ENCODE measurements around the gene SLC9A1.

SLC9A1 gene

DNA sequence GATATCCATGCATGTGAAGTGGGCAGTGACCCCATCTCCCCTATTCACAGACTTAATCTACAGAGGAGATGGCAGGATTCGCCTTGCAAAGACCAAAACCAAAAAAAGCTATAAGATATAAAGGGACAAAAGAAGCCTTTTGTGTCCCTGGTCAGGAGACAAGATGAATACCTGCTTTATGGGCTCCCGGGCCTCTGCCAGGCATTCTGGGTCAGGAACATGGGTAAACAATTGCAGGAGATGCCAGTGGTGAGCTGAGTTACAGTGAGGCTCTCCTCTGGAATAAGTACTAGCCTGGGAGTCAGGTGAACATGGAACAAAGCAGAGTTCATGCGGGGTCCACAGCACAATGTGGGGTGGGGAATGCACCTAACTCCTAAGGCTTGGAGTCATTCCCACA is 4.7 kb downstream of the SLC9A1 start:
- DNase-seq = no peak

DNA sequence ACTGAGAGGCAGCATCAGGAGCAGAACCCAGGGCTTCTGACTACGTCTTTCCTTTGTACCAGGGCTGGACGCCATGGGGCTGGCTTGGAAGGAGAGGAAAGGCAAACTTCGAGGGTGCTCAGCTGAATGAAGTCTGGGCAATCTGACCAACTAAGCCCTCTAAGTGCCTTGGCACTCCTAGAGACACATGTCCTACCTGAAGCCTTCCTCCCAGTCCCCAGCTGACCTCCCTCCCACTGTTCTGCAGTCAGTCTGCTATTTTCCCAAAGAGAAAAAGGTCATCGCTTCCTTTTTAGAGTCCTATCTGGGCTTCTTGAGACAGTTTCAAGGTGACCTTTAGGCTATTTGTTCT is 5.2 kb downstream of the SLC9A1 start:
- DNase-seq = no peak

DNA sequence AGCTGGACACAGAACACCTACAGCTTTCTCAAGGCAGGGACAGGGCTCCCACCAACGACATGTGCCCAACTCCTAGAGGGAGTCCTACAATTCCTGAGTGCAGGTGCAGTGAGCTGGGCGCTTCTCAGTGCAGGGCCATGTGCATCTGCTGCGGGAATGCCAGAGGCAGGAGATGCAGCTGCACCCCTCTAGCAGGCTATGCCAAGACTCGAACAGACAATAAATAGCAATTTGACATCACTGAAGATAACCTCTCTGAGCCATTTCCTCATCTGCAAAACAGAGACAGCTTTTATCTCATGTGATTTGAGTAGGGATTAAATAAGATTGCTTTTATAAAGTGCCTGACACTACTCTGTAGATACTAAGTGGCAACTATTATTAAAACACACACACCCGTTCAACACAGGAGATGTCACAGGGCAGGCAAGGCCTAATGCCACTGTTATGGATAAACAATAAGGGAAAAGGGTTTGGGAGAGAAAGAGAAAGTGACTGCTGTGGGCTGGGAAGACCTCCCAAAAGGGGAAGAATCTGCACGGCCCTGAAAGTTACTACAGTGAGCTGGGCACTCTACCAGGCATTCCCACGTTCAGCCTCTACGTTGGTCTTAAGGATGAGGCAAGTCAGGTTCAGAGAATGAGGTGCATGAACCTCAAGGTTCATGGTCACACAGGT is 5.7 kb downstream of the SLC9A1 start:
- no peak for DNase-seq

DNA sequence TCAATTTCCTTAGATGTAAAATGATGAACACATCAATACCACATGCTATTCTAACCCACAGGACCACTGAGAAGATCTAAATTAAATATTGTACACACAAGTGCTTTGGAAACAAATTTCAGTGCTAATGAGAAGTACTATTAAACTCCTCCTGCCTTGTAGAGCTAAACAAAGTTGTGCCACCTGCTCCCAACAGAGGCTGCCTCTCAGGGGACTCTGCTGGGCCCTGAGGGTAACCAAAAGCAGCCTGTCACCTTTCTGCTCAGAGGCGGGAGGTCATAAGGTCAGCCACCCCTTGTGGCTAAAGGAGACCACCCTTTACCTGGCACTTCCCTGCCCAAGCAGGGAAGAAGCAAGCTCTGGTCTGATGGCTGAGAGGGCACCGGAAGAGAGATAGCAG is 6.3 kb downstream of the SLC9A1 start:
- DNase-seq = no peak

DNA sequence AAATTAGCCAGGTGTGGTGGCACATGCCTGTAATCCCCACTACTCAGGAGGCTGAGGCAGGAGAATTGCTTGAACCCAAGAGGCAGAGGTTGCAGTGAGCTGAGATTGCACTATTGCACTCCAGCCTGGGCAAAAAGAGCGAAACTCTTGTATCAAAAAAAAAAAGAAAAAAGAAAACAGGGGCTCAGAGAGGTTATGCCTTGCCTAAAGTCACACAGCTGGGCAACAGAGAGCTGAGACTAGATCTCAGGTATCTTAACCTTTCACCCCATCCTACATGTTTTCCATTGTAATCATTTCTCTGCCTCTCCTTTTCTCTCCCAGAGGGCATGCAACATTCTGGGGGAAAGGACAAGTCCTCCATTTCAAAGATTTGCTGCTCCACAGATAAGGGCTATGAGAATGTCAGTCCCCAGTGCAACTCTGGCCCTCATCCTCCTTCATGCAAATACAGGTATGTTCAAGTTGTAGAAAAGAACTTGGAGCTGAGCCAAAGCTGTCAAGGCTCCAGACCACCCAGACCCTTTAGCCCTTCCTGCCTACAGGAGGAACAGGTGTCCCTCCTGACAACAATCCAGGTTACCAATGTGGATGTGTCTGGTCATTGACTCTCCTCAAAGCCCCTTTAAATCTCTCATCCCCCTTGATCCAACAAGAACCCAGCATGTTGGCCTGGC is 6.9 kb downstream of the SLC9A1 start:
- no peak for DNase-seq

DNA sequence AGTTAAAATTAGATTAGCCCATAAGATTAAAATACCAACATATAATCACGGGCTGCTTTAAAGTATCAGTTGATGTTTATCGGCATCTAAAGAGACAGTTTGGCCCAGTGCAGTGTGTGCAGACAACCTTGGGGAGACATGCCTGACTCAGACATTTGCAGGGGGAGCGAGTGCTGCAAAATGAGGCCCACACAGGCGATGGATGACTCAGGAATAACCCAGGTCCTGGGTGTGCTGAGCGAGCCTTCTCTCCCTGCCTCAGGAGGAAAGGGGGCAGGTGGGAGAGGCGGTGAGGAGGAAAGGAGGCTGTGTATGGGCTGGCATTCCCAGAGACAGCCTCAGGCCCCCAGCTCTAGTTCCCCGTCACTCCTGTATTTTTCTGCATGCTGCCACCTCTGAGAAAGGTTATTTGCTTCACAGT is 9.0 kb downstream of the SLC9A1 start:
- DNase-seq = no peak

DNA sequence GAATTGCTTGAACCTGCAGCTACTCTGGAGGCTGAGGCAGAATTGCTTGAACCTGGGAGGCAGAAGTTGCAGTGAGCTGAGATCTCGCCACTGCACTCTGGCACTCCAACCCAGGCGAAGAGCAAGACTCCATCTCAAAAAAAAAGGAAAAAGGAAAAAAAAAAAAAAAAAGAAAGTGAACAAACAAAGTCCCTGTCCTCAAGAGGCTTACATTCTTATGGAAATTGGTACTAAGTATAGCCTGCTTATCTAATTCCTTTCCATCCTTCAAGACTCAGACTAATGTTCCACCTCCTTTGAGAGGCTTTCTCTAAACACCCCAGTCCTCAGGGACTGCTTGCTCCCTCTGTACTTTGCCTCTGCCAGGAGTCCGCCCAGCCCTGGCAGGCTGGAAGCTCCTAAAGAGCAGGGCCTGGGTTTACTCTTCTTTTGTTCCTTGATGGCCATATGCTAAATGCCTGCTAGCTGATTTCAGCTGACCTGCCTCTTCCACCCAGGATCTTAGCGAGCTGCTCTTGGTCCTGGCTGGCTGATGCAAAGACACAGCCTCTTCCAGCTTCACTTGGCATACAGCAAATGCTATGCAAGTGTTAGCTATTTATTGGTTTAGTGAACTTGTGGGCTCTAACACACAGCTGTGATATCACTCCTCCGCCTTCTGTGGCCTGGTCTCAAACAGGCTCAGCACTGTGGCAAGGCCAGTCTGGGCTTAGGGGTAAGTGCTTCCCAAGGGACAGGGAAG is 9.8 kb downstream of the SLC9A1 start:
- no peak for DNase-seq

DNA sequence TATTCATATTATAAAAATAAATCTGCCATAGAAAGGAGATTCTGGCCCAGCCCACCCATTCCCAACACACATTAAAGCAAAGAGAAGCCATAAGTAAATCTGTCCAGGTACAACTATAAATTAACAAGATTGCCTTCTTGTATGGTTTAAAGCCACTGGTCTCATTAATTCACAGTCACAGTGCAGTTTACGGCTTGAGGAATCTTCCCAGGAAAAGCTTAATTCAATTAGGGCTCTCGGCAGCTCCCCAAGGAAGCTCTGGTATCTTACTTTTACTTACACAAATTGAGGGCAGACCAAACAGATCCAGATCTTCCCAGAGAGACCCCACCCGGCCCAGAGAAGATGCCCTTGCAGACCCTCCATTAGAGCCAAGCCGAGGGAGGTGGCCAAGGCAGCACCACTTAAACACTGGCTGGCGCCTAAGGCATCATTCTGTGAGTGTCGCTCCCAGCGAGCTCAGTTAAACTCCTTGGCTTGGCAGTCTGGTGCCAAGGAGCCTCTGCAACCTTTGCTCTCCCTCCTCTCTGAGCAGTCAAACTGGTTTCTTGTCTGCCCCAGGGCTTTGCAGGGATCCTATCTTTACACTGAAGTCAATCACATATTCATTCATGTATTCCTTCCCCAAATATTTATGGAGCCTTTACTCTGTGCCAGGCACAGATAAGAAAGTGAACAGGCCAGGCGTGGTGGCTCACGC is 10.7 kb downstream of the SLC9A1 start:
- no peak for DNase-seq

DNA sequence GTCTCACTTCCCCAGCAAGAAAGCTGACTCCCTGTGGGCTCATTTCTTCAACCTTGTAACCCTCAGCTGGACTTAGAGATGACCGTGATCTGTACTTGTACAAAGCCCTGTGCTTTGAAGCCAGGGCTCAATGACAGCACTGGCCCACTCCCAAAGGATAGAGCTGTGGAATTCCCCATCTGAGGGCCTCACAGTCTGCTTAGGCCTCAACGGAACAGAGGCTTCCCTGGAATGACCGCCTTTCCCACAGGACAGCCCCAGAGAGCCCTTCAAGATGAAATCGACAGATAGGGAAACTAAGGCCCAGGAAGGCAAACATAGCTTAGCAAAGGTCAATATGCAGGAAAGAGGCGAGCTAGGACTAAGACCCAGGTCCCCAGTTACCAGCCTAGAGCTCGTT is 11.5 kb downstream of the SLC9A1 start:
- no peak for DNase-seq

DNA sequence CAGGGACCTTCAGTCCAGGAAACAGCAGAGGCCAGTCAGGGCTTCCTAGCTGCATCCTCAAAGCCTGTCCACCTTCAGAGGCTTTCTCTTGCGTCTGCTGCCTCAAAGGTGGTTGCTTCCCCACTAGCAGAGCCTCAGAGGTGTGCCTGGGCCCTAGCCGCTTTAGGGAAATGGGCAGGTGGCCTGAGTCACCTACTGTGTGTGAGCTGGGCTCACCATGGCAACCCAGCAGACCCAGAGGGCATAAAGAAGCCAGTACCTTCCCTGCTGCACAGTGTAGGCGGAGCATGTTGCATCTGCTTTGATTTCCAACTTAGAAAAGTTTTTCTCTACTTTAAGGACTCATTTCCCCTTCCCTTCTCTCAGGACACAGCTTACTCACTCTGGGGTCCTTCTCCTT is 12.5 kb downstream of the SLC9A1 start:
- no peak for DNase-seq

DNA sequence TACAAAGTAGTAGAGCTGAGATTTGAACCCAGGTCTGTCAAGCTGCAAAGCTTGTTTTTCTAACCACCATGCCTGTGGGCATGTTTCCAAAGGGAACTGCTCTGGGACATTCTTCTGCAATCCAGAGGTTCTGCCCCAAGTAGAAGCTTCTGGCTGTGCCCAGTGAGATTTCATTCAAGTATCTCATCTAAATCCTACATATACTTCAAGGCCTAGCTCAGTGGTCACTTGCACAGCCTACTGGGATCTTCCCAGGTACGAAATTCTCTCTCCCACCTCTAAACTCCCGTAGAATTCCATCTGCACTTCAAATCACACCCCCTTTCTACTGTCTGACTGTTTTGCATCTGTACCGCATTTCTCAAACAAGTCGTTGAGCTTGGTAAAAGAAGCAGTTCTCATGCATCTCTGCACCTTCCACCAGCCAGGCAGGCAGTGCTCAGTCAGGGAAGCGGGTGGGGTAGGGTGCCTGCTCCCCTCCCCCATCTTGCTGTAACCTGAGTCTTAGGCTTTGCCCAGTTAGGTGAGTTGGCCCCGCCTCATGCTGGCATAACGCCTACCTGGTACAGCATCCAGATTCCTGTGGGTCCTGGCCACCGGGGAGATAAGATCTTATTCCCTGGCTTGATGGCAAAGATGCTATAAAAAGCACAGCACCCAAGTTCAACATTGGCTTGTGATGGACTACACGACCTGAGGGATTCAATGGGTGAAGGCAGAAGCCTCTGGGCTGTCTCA is 13.5 kb downstream of the SLC9A1 start:
- no peak for DNase-seq

DNA sequence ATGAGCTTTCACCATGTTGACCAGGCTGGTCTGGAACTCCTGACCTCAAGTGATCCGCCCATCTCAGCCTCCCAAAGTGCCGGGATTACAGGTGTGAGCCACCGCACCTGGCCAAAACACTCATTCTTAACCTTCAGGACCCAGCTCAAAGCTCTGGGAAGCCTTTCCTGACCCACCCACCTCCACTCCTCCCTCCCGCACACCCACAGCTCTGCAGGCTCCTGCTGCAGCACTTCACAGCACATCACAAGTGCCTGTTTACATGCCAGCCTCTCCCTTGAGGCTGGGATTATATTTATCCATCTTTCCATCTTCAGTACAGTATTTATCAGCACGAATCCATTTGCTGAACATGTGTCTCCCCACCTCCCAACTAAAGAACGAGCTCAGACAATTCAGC is 14.9 kb downstream of the SLC9A1 start:
- DNase-seq = no peak

DNA sequence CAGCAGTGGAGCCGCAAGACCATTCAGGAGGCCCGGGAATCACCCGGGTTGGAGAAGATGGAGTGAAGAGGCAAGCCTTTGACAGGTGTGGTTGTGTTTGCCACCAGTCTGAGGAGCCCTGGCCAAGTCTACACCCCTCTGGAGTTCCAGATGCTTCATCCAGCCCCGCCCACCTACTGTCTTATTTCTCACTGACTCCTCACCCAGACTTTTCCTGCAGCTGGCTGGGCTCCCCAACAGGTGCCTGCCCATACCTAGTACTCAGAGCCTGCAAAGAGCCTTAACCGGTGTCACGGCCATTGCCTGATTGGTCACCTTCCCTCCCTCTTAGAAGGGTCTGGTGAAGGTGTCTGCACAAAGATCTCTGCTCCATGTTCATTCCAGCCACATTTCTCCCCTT is 16.0 kb downstream of the SLC9A1 start:
- no peak for DNase-seq

DNA sequence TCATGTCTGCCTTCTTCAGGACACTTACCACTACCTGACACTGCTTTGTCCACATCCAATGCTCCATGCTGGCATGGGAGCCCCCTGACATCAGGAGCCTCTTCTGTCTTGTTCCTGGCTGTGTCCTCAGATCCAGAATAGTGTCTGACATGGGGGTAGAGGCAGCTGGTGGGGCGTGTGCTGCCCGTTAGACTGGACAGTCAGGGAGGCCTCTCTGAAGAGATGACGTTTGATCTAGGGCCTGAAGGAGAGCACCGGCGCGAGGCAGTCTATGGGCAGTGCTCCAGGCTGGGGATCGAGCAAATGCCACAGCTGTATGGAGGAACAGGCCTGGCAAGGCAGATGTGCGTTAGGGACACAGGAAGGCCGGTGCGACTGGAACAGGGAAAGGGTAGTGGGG is 16.6 kb downstream of the SLC9A1 start:
- no peak for DNase-seq

DNA sequence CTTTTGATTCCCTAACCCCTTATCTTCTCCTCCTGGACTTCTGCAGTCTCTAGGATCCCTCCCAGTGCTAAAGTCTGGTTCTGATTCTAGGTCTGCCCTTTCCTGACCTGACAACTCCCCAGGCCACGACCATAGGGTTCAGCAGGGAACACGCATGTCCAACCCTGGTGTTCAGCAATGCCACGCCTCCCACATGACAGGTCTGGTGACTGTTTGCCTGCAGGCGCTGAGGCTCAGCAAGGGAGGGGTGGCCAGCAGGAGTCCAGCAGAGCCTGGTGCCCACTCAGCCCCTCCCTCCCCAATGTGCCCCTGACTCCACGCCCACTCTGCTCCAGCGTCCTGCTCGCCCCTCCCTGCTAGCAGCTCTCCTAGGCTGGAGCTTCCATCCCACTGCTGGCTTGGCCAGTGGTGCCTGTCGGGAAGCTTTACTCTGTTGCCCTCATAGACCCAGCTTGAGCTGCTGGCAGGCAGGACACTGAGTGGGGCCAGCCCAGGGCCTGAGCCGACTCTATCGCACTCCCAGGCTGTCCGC is 17.3 kb downstream of the SLC9A1 start:
- no peak for DNase-seq

DNA sequence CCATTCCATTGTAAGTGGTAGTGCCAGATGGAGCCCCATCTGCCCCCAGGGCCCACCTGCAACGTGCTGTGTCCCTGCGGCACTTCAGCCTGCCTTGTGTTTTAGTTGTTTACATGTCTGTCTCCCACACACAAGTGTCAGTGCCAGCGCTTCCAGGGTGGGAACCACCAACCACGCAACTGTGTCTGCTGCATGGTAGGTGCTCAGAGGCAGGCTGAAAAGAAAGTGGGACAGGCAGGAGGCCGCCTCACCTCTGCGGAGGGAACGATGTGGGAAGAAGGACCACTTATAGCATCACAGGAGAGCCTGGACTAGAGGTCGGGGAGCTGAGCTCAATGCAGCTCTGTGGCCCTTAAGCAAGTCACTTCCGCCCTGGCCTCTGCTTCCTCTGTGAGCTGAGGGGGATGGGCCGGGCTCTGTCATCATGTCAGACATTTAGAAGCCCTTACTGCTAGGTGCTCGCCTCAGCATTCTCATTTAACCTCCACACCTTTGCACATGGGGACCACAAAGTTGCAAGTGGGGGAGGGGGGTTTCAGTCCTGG is 17.9 kb downstream of the SLC9A1 start:
- DNase-seq = peak; percentile 83

DNA sequence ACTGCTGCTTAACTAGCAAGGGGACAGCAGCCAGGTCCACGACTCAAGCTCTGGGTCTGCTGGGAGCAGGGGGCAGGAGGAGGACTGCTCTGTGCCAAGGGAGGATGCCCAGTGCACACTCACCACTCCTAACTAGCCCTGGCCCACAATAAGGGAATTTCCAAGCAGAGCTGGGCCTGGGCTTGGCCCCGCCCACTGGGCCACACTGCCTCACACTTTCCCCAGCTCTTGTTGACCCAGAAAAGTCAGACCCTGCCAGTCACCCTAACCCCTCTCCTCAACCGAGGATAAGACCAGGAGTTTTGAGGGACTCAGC is 18.7 kb downstream of the SLC9A1 start:
- no peak for DNase-seq

DNA sequence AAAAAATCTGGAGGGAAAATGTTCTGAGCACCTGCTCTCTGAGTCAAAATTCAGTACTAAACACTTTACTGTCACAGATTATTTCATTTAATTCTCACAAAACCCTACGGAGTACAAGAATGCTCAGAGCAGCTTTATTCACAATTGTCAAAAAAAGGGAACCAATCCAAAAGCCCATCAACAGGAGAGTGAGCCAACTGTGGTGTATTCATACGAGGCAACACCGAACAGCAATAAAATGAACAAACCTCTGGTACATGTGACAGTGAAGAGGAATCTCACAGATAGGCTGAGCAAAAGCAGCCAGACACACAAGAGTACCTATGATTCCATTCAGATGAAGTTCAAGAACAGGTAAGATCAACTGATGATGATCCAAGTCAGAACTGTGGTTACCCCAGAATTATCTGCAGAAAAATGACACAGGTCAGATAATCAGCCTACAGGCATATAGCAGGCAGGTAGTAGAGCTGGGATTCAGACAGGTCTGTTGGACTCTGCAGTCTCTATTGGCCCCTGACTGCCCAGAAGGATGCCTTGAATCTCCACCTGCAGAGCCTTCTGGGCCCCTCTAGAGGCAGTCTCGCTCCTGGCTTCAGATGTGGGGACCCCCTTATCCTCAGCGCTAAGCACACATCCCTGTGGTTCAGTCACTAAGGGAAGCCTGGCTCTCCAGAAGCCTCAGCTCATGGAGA is 19.2 kb downstream of the SLC9A1 start:
- no peak for DNase-seq

DNA sequence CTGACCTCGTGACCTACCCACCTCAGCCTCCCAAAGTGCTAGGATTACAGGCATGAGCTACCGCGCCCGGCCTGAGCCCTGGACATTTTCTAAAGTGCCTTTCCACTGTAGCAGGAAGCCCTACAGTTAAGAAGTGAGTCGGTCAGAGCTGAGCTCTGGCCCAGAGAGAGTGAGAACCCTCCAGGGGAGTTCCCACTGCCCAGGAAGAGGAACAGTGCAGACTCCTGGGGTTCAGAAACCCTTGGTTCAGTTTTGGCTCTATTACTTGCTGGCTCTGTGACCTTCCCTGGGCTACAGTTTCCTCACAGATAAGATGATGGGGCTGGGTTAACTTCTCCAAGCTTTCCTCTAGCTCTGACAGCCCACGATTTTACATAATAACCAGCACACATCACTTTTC is 20.9 kb downstream of the SLC9A1 start:
- no peak for DNase-seq

DNA sequence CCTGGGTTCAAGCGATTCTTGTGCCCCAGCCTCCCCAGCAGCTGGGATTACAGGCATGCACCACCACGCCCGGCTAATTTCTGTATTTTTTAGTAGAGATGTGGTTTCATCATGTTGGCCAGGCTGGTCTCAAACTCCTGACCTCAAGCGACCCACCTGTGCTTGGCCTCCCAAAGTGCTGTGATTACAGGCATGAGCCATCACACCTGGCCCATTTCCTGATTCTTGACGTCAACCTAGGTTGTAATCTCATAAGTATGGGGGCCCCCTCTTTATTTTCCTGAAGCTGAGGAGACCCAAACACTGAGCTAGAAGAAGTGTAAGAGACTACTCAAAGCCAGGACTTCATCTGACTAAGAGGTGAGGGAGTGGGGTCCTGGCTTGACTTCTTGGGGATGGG is 21.8 kb downstream of the SLC9A1 start:
- DNase-seq = no peak

DNA sequence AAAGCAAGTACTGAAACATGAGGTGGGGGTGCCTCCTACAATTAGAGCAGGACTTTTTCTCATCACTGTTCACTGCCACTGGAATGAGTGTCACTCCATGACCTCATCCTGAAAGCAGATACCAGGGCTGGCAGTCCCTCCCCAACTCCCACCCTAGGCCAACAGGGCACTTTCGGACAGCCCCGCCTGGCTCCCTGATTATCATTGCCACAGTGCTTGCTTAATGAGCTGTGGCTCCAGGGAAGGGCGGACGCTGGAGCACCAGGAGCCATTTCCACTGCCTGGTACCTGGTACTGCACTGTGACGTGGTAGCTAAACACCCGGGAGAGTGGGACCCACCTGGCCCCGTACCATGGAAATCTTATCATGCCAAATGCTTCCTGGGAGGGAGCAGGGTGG is 22.3 kb downstream of the SLC9A1 start:
- DNase-seq = no peak

DNA sequence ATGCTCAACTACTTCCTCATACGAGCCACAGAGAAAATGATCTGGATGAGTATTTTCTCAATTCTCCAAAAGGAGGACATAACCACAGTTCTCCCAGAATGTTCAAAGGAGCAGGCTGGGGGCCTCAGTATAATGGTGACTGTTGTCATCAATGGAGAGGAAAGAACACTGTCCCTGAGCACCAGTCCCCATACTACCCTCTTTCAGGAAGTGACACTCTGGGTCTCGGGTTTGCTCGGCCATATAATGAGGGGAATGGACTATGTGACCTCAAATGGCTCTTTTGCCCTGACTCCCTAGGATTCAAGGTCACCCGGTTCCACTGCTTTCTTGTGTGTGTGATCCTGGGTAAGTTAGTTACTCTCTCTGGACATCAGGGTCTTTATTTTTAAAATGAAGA is 22.8 kb downstream of the SLC9A1 start:
- no peak for DNase-seq

Measured in activated gamma-delta T cell treated with Interleukin-2 at 50 U/mL for 16 hours (primary cell).